Suprapubic skin (tissue), 4 donors: ENCODE results near the gene GRIN2D. TPM values are rescaled to one million over a fixed set of nuclear protein-coding genes. Genes with fewer than 3 reads are reported as not detected.
A peak's percentile ranks its signal among the peaks of the same experiment; 100 is the strongest.

ENCODE experiments used
- DNase-seq, 2 donors: peaks; one replicate each; pipeline ENCODE4 v3.0.0-alpha.2; 2019; ENCODE audit warnings: low spot score in 2 of 2
- H3K27ac ChIP-seq: fragments of 200-600 bp; sonication (generic); one replicate; pipeline ENCODE4 v1.5.1; 2019
- H3K27me3 ChIP-seq: fragments of 200-600 bp; sonication (generic); one replicate; pipeline ENCODE4 v1.5.1; 2019
- H3K36me3 ChIP-seq: fragments of 200-600 bp; sonication (generic); one replicate; pipeline ENCODE4 v1.5.1; 2019
- H3K4me1 ChIP-seq: fragments of 200-600 bp; sonication (generic); one replicate; pipeline ENCODE4 v1.5.1; 2019
- H3K4me3 ChIP-seq: fragments of 200-600 bp; sonication (generic); one replicate; pipeline ENCODE4 v1.5.1; 2019; ENCODE audit warnings: mild to moderate bottlenecking
- H3K9me3 ChIP-seq: fragments of 200-600 bp; sonication (generic); one replicate; pipeline ENCODE4 v1.5.1; 2019
- CTCF ChIP-seq, 2 donors: fragments of 200-600 bp in 1 of 2; fragments of 450-650 bp in 1 of 2; sonication (generic) in 1 of 2; IDR thresholded peaks; one replicate each; pipeline ENCODE4 v1.5.1; 2016 to 2019; ENCODE audit warnings: antibody characterized with exemption in 2 of 2, mild to moderate bottlenecking in 1 of 2, moderate library complexity in 1 of 2
- EP300 ChIP-seq: sonication (generic); formaldehyde crosslinking; IDR thresholded peaks from one replicate; pipeline ENCODE4 v1.6.1; 2017; ENCODE audit warnings: antibody characterized with exemption
- POLR2A ChIP-seq, 2 donors: fragments of 450-650 bp; IDR thresholded peaks; one replicate each; pipeline ENCODE4 v1.6.1; 2017; ENCODE audit warnings: antibody characterized with exemption in 2 of 2, mild to moderate bottlenecking in 2 of 2, moderate library complexity in 2 of 2
- POLR2AphosphoS5 ChIP-seq, 3 donors: sonication (generic); formaldehyde crosslinking; IDR thresholded peaks; one replicate each; pipeline ENCODE4 v1.6.1; 2017; ENCODE audit warnings: antibody characterized with exemption in 3 of 3
- WGBS: methylation state at CpG from one replicate; pipeline ENCODE4 v1.1.5; 2018; 5-methylcytosine and 5-hydroxymethylcytosine counted together
- total RNA-seq, 4 donors: library from RNA; depleted of rRNA; stranded (reverse); fragments of >200 nt; gene quantifications; one replicate each; pipeline ENCODE4 v1.1.0, GENCODE V29; 2016

Gene GRIN2D
- total RNA-seq, 4 donors from 2014 or later, result 0.38 to 1.4 (median 0.94) TPM

- Histone ChIP-seq H3K4me1 (peaks cover 59% of the 10 kb centered on the region), H3K9me3 (no peaks in the 10 kb centered on the region), H3K27me3 (peaks cover 46% of the 10 kb centered on the region), H3K27ac (peak overlapping the region; percentile 50), H3K4me3 (peak overlapping the region; percentile 55), H3K36me3 (no peaks in the 10 kb centered on the region)
- TF ChIP-seq POLR2AphosphoS5 (IDR thresholded peaks at IDR 0.05), result no peak
- TF ChIP-seq EP300, result no peak
- 4% methylated on average over 17 of the region's 17 CpGs for WGBS
- DNase-seq, result peak in 1 of 2 donors; percentile 67
Measured at GRCh38 chr19:48398102-48398374, 4.6 kb downstream of the GRIN2D start.

DNA sequence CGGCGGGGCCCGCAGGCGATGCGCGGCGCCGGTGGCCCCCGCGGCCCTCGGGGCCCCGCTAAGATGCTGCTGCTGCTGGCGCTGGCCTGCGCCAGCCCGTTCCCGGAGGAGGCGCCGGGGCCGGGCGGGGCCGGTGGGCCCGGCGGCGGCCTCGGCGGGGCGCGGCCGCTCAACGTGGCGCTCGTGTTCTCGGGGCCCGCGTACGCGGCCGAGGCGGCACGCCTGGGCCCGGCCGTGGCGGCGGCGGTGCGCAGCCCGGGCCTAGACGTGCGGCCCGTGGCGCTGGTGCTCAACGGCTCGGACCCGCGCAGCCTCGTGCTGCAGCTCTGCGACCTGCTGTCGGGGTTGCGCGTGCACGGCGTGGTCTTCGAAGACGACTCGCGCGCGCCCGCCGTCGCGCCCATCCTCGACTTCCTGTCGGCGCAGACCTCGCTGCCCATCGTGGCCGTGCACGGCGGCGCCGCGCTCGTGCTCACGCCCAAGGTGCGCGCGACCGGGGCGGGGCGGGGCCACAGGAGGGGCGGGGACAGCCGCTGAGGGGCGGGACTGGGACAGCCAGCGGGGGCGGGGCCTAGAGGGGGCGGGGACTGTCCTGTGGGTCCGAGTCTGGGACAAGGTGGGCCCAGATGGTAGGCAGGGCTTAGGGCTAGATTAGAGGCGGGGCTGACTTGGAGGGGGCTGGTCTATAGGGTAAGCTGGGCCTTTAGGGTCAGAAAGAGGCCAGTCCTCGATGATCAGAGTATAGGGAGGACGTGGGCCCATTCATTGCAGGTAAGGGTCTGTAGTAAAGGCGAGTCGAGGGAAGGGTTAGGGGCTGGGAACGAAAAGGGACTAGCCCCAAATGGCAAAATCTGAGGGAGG, 5.1 kb downstream of the GRIN2D start:
- WGBS, result 20% methylated on average over 25 of the region's 104 CpGs
- H3K36me3 ChIP-seq, result no peaks in the 10 kb centered on the region
- TF ChIP-seq POLR2AphosphoS5 (IDR thresholded peaks at IDR 0.05) (no peak), POLR2A (IDR thresholded peaks at IDR 0.05) (no peak), CTCF (IDR thresholded peaks at IDR 0.05) (no peak), EP300 (no peak)
- peaks cover 40% of the 10 kb centered on the region for H3K27me3 ChIP-seq
- peak overlapping the region; percentile 55 for H3K4me3 ChIP-seq
- peaks cover 54% of the 10 kb centered on the region for H3K4me1 ChIP-seq
- H3K27ac ChIP-seq, result peak overlapping the region; percentile 50
- H3K9me3 ChIP-seq, result no peaks in the 10 kb centered on the region
- peak; percentile 87 to 89 for DNase-seq

GRCh38 chr19:48400018-48400742, 6.7 kb downstream of the GRIN2D start:
- Histone ChIP-seq H3K27ac (no peak overlapping the region), H3K4me1 (peaks cover 39% of the 10 kb centered on the region), H3K9me3 (no peaks in the 10 kb centered on the region), H3K4me3 (no peak overlapping the region), H3K27me3 (peaks cover 25% of the 10 kb centered on the region), H3K36me3 (no peaks in the 10 kb centered on the region)
- TF ChIP-seq EP300 (no peak), CTCF (IDR thresholded peaks at IDR 0.05) (no peak), POLR2AphosphoS5 (IDR thresholded peaks at IDR 0.05) (no peak), POLR2A (IDR thresholded peaks at IDR 0.05) (no peak)
- peak in 1 of 2 donors; percentile 82 for DNase-seq
- 48% methylated on average over 14 of the region's 14 CpGs for WGBS

DNA sequence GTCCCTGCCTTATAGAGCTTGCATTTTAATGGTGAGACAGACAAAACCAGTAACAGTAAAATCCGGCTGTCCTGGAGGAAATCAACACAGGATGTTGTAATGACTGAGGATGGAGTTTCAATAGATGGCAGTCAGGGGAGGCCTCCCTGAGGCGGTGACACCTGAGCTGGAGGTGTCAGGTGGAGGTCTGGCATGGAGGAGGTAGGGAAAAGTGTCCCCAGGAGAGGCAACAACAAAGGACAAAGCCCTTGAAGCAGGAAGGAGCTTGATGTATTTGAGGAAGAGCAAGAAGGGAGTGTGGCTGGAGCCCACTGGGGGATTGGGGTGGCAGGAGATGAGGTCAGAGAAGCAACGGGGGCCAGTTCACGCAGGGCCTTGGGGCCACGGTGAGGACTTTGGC, 7.8 kb downstream of the GRIN2D start:
- H3K27ac ChIP-seq, result no peak overlapping the region
- H3K36me3 ChIP-seq, result no peaks in the 10 kb centered on the region
- 55% methylated on average over 5 of the region's 5 CpGs for WGBS
- no peaks in the 10 kb centered on the region for H3K9me3 ChIP-seq
- H3K4me1 ChIP-seq, result peaks cover 27% of the 10 kb centered on the region
- no peak overlapping the region for H3K4me3 ChIP-seq
- H3K27me3 ChIP-seq, result peaks cover 13% of the 10 kb centered on the region
- DNase-seq, result no peak
- TF ChIP-seq POLR2AphosphoS5 (IDR thresholded peaks at IDR 0.05) (no peak), EP300 (no peak), CTCF (IDR thresholded peaks at IDR 0.05) (no peak), POLR2A (IDR thresholded peaks at IDR 0.05) (no peak)

DNA sequence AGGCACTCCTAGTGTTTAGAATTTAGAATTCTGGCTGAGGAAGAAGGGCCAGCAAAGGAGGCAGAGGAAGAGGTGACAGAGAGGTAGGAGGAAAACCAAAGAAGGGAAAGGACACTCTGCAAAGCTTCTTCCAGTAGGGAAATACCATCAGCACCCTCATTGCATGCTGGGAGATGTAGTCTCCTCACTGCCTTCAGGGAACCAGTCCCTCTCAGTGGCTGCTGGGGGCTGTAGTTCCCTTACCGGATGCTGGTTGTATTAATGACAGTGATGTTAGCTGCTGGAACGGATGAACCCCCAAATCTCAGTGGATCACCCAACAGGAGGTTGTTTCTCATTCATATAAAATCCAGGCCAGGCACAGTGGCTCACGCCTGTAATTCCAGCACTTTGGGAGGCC, 10.1 kb downstream of the GRIN2D start:
- Histone ChIP-seq H3K36me3 (no peaks in the 10 kb centered on the region), H3K27ac (no peak overlapping the region), H3K4me3 (no peak overlapping the region), H3K4me1 (peaks cover 9% of the 10 kb centered on the region), H3K9me3 (no peaks in the 10 kb centered on the region), H3K27me3 (peaks cover 3% of the 10 kb centered on the region)
- no peak for DNase-seq
- 52% methylated on average over 3 of the region's 3 CpGs for WGBS
- TF ChIP-seq POLR2A (IDR thresholded peaks at IDR 0.05) (no peak), EP300 (no peak), CTCF (IDR thresholded peaks at IDR 0.05) (no peak), POLR2AphosphoS5 (IDR thresholded peaks at IDR 0.05) (no peak)
